ENCODE measurements around the gene HELB.

Gene HELB

DNA sequence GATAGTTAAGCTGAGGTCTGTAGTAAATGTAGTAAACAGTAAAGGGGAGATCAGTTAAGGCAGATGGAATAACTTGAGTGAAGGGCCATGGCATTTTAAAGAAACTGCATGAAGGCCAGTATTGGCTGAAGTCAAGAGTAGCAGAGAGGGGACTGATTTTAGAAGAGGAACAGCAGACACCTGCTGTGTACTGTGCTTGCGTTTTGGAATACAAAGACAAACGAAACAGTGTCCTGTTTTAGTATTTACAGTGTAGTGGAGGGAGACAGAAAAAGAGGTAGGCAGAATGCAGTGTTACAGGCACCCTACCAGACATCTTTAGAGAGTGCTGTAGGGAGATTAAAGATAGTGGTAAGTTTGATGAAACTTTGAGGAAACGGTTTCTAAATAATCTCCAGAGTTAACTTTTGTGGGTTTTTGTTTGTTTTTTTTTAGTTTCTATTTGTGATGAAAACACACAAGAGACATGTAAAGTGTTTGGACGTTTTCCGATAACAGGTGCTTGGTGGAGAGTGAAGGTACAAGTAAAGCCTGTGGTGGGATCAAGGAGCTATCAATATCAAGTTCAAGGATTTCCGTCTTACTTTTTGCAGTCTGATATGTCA lies 2.1 kb downstream of the HELB start:
- no peak for FAIRE-seq

DNA sequence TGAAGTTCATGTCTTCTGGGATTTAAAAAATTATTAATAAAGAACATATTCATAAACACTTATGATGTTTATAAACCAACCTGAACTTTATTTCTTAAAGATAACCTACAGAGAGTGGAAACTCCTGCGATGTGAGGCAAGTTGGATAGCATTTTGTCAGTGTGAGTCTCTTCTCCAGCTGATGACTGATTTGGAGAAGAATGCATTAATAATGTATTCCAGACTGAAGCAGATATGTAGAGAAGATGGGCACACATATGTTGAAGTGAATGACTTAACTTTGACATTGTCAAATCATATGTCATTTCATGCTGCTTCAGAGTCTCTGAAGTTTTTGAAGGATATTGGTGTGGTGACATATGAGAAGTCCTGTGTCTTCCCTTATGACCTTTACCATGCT lies 7.3 kb downstream of the HELB start:
- no peak for FAIRE-seq

DNA sequence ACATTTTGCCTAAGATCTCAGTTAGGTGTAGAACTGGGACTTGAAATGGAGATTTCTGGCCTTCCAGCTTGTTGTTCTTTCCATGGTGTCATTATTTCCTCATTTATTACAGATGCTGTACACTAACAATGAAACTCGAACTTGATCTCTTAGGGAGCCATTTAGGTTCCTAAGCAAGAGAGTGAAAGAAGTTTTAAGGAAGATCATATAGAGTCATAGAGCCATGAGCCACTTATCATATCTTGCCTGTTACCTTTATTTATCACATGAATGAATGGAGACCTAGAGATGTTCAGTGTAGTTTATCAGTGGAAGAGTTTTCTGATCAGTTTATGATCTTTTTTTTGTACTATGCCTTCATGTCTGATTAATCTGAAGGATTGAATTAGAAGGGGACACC lies 9.9 kb downstream of the HELB start:
- no peak for FAIRE-seq

DNA sequence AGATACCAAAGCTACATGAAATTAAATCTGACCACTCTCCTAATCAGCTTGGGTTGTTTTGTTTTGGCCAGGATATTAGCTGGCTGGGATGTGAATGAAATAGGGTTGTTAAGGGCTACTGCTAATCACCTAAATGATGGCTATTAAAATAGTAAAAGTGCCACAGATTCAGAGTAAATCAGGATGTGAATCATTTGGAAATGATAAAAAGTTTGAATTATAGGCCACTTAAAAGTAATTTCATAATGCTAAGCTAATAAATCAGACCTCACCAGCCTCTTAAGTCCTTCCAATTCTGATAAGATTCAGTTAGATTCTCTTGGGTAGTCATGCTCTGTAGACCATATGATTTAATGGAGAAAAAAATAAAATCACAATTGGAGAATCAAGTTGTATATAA lies 12.0 kb downstream of the HELB start:
- no peak for FAIRE-seq

DNA sequence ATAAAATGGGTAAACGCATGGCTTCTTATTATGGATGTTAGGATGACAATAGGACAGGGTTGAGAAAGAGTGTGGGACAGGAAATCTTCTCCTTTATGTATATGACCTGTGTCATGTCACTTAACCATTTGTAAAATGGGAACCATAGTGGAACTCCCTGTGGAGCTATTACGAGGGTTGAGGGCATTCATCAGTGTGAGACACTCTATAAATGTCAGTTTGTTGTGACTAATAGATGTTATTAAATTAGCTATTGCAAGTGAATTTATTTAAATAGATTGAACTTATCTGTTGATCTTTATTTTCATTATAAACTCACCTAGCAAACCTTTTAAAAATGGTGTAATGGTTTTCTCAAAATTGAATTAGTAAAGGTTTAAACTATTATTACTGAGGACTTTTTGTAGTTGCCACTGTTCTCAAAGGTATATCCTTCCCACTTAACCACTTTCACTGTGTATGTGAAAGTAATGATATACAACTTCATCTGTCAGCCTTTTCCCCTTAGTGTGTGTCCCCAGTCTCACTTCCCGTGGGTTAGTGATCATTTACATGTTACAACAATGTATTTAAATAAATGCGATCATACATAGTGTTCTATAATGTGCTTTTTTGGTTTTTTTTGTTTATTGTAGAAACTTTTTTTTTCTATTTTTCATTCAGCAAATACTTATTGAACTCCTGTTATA lies 17.1 kb downstream of the HELB start:
- no peak for FAIRE-seq

DNA sequence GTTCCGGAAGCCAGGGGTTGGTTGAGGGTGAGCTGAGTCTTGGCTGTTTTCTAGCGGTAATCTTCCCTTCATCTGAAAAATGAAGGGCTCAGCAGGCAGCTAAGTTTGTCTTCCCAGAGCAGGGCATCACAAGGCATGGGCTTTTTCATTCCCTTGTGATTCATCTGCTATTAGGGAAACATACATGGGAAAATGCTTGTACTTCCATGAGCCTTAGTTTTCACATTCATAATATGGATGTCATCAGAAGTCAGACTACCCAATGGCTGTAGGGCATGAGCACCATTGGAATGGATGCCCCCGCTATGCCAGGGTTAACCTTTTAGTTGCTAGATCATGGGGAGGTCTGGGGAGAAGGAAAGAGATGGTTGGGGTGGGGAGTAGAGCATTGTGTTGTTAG lies 18.7 kb downstream of the HELB start:
- no peak for FAIRE-seq

DNA sequence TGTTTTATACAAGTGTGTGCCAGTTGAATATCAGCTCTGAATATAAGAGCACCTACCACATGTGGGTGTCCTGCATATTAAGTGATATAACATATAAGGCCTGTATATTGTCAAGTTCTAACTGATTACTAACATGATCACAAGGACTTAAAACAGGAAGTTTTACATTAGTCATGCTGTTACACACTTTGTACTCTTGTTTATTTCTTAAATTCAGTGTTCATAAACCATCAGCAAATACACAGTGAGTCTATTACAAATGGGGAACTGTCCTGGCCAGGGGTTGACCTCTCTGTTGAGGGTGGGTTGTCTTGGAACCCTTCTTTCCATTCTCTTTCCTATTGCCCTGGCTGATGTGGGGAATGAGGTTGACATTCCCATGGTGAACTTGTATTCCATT lies 19.1 kb downstream of the HELB start:
- no peak for FAIRE-seq

DNA sequence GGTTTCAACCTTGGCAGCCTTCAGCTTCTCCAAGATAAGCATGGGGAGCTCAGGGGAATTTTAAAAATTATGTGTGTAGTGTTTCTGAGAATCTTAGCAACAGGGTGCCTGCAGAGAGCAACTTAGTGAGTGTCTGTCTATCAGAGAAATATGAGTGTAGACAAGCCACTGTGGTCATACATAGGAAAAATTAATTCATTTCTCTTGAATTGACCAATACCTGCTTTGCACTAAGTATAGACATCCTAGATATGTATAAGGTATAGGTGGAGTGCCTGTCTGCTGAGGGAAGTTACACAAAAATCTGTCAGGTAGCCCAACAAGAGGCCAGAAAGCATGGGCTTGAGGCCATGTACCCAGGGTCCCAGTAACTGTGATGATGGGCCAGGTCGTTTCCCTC lies 20.7 kb downstream of the HELB start:
- FAIRE-seq = no peak

DNA sequence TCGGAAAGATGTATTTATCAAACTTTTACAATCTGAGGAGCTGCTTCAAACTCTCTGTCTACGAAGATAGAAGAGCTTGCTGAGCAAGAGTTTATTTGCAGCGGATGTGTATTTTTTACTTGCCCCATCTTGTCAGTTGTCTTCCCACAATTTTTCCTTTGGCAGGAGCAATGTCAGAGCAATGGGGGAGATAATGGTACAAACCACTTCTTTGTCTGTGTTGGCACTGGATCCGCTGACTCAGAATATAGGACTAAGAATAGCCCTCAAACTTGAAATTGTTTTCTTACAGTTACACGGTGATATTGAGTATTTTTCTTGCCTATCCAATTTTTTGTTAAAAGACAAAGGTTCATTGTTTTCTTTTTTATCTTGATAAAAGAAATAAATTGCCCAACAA lies 27.6 kb downstream of the HELB start:
- no peak for FAIRE-seq

DNA sequence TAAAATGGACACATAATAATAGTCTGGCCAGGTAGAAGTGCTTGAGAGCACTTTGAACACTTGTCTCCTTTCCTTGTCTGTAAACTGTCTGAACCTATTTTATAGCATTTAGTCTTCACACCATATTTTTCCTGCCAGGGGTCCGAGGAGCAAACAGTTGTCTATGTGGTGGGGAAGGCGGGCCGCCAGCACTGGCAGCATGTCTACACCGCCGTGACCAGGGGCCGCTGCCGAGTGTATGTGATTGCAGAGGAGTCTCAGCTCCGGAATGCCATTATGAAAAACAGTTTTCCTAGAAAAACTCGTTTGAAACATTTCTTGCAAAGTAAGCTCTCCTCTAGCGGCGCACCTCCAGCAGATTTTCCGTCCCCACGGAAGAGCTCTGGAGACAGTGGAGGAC lies 28.7 kb downstream of the HELB start:
- FAIRE-seq = no peak

DNA sequence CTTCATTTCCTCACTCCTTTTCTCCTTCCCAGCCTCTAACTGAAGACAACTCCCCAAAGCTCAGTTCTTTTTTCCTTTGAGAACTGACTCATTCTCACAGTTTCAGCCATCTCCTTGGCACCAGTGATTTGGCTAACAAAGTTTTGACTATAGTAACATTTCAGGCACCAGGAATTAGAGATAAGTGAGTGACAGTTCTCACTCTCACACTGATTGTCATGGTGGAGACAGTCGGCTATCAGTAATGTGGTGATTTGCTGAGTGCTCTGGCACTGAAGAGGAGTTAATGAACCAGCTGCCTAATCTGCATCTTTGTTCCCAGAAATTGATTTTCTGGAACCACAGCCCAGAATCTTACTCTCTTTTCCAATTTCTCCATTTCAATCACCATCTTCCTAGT lies 29.5 kb downstream of the HELB start:
- no peak for FAIRE-seq

DNA sequence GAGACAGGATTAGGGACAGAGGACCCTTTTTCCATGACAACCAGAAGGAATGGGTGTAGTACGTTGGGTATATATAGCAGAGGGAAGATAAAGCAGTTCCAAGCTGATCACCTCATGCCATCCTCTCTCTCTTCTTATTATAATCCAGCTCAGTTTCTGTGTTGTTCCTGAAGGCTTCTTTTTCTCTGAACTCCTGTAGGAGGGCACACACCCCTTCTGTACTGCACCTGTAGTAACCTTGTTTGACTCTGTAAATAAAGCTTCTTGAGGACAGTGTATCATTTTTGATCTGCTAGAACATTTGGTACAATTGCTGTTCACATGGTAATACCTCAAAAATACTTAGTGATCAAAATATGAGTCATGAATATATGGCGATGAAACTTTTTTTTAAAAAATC lies 33.5 kb downstream of the HELB start:
- no peak for FAIRE-seq

DNA sequence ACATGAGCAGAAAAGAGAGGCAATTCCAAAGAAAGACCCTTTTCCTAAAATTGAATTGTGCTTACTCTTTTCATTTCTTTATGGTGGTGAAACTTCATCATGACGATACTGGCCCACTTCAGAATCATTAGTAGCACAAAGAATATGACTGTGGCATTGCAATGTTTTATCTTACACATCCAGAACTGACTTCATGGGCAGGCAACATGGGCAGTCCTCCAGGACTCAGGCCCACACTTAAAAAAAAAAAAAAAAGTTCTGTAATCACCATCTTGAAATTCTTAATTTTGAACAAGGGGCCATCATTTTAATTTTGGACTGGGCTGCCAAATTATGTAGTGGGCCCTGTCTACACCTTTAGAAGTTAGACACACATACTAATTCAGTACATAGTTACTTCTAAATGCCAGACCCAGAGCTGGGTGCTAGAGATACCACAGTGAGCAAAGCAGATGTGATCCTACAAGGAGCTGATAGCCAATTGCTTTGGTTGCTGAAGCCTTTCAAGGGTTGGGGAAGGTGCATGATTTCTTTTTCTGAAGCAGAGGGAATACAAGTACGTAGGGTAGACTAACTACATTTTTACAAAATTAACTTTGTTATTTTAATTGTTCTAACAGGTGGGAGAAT lies 35.2 kb downstream of the HELB start:
- no peak for FAIRE-seq

DNA sequence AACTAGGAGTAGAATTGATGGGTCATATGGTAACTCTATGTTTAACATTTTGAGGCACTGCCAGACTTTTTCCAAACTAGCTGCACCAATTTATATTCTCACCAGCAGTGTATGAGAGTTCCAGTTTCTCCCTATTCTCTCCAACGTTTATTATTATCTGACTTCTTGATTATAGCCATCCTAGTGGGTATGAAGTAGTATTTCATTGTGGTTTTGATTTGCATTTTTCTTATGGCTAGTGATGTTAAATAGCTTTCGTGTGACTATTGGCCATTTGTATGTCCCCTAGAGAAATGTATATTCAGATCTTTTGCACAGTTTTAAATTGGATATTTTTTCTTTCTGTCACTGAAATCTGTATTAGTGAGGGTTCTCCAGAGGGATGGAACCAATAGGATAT lies 37.8 kb downstream of the HELB start:
- FAIRE-seq = no peak

DNA sequence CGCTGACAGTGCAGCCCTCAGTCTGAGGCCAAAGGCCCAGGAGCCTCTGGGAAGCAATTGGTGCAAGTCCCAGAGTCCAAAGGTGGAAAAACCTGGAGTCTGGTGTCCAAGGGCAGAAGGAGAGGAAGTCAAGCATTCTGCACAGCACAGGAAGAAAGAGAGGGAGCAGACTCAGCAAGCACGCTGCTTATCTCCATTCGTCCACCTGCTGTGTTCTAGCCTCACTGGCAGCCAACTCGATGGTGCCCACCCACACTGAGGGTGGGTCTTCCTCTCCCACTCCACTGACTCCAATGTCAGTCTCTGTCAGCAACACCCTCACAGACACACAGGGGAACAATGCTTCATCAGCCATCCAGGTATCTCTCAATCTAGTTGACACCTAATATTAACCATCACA lies 38.8 kb downstream of the HELB start:
- no peak for FAIRE-seq

DNA sequence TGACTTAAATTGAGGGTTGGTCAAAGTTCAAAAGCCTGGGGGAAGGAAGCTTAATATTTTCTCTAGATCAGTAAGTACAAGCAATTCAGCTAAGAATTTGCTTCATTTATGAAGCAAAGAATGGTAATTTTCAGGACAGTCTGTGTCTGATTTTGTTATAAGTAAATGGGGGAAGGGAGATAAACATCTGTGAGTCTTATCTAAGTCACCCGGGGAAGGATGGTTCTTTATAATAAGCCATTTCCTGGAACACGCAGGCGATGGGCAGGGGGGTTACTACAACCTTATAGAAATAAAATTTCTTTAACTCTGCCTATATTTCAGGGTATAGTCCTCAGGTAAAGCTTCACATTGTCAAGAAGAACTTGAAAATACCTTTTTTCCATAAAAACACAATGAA lies 42.9 kb downstream of the HELB start:
- no peak for FAIRE-seq

DNA sequence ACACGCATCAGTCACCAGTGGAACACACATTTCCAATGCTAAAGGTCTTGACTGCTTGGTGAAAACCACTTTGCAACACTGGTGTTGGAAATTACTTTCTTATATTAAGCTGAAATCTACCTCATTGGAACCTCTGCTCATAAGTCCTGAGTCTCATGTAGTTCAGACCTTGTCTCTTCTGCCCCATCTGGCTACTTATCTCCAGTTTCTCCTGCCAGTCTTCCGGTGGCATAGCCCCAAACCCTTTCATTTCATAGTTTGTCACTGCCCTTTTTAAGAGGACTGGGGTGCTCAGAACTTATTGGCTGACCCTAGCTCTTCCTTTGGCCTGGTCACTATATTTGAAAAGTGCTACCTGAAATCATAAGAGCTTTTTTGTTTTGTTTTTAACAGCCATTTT lies 43.7 kb downstream of the HELB start:
- no peak for FAIRE-seq

DNA sequence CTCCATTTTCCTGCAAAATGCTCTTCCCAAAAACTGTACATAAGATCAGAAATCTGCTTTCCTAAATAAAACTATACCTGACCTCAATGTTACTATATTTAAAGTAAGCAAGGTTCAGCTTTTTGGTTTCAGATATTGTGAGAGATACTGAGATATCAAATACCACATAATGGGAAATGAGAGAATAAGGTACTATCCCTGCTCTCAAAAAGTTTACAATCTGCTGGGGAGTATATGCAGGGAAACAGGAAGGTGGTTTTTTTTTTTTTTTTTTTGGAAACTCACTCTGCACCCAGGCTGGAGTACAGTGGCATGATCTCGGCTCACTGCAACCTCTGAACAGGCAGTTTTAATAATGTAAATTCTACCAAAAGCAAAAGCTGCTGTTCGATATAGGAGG lies 49.0 kb downstream of the HELB start:
- FAIRE-seq = no peak

DNA sequence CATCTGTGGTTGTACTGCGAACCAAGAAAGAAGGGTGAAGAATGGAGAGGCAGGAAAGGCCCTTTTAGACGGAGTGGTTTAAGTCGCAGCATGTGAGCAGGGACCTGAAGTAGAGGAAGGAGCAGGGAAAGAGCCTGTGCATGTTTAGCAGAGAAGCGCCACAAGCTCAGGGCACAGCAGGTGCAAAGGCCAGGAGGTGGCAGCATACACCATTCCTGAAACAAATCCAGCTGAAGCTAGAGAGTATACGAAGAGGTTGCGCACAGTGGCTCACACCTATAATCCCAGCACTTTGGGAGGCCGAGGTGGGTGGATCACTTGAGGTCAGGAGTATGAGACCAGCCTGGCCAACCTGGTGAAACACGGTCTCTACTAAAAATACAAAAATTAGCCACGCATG lies 49.9 kb downstream of the HELB start:
- FAIRE-seq = no peak

DNA sequence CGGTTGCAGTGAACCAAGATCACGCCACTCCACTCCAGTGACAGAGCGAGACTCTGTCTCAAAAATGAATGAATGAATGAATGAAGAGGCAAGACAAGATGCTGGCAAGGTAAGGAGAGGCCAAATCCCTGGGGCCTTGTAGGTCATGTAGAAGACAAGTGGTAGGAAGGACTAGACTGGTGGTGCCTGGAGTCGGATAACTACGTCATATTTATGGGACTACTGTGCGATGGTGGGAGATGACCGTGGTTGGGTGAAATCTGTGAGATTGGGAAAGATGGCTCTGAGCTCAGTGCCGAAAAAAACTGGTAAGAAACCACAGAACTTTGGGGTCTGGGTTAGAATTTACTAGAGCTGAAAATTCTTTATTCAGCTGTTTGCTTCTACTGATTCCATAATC lies 50.6 kb downstream of the HELB start:
- no peak for FAIRE-seq

DNA sequence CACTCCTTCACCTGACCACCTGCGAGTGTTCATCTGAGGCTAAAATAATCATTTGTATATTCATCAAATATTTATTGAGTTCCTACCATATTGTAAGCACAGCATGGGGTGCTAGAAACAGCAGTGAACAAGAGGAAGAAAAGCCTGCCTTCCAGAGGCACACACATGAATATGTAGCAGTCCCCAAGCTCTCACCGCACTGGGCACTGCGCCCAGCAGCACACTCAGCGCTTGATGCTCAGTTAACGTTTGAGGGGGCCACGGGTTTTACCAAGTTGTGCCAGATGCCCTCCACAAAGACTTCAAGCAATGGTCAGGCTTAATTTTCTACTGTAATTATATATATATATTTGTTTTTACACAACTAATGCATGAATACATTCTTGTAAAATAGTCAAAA lies 52.0 kb downstream of the HELB start:
- no peak for FAIRE-seq

DNA sequence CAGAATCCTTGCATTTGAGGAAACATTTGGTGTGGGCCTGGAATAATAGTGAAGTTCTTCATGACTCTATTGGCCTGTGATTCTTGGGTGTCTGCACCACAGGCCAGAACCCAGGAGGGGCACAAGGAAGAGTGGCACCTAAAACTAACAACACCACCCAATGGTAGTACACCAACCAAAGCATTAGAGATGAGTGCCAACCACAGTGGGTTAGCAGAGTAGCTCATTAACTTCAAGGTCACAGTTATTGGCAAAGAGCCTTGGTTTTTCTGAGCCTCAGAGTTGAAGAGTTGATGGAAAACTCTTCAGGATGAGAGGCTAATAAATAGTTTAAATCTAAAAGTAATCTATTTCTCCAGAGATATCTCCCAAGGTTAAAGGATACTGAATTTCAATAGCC lies 57.0 kb downstream of the HELB start:
- FAIRE-seq = no peak

DNA sequence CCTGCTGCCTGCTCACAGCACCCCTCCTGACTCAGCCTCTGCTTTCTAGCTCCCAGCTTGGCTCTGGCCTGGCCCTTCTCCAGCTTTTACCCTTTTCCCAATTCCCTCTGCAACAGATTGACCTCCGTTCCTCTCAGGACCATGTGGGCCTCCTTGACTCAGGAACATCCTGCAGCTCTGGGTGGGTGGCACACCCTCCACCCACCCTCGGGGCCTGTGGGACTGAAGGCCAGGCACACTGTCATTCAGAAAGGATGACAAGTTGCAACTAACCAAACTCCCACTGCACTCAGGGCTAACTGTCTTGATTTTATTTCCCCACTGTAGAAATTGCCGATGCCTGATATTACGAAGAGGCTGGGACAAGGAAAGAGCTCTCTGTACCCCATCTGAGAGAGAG lies 59.4 kb downstream of the HELB start:
- FAIRE-seq = no peak

DNA sequence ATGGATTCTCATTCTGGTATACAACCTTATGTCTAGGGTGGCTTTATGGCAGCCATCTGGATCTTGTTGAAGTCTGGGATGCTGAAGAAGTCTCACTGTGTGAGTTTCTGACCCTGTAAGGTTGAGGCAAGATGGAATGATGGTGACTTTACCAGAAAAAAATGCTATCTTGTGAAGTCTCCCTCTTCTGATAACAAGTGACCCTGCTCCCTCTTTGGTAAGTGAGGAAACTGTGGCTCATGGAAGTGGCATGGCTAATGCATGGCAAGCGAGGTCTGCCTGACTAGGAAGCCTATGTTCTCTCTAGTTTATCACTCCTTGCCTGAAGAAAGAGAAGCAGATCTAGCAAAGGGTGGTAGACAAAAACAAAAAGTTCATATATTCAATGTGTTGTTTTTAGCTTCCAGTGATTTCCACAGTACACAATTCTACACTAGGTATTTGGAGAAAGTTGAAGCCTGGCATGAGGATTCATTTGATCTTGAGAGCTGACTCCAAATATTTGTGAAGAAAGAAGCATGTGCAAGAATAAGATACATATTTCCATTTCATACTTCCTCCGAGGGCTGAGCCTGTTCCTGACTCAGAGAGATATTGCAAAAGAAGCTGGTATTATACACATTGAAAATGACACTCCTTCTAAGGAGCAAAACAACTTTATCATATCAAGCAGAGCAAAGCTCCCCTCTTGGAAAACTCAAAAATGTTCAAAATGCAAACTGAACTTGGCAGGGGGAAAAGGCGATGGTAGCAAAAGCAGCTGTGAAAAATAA lies 63.6 kb downstream of the HELB start:
- FAIRE-seq = no peak
